GM18520 (cell line): ENCODE measurements around the gene ASPSCR1.
"Not testable (repeated sequence)": the region's sequence is repeated elsewhere in the genome, so short reads cannot be mapped to it uniquely, and the experiment has no call there.

ENCODE experiments used
- ATAC-seq: cut with Tn5 transposase; IDR thresholded peaks from one replicate; pipeline ENCODE4 v1.9.1; 2021; ENCODE audit not compliant: unreplicated experiment

ASPSCR1 gene

GRCh38 chr17:81940538-81941483 is 36.6 kb upstream of the ASPSCR1 start:
- ATAC-seq = no peak

- no peak for ATAC-seq
Measured at GRCh38 chr17:81941484-81942166, 35.8 kb upstream of the ASPSCR1 start.

GRCh38 chr17:81942167-81942553 is 35.3 kb upstream of the ASPSCR1 start:
- no peak for ATAC-seq

GRCh38 chr17:81944858-81945257 is 32.6 kb upstream of the ASPSCR1 start:
- no peak for ATAC-seq

- ATAC-seq = no peak
Measured at GRCh38 chr17:81947189-81947588, 30.2 kb upstream of the ASPSCR1 start, which contains the start of gene MYADML2. Gene MYADML2 (minus strand): TSS chr17:81947233. CDS start chr17:81941741, 5,492 bp downstream.

GRCh38 chr17:81948635-81949378 is 28.6 kb upstream of the ASPSCR1 start:
- no peak for ATAC-seq

GRCh38 chr17:81950501-81950900 is 26.9 kb upstream of the ASPSCR1 start:
- no peak for ATAC-seq

- no peak for ATAC-seq
Measured at GRCh38 chr17:81951785-81952684, 25.4 kb upstream of the ASPSCR1 start.

- no peak for ATAC-seq
Measured at GRCh38 chr17:81952792-81953228, 24.6 kb upstream of the ASPSCR1 start.

GRCh38 chr17:81953443-81953842 is 24.0 kb upstream of the ASPSCR1 start:
- ATAC-seq = not testable (repeated sequence)

GRCh38 chr17:81954131-81955057 is 23.0 kb upstream of the ASPSCR1 start:
- ATAC-seq = no peak

- no peak for ATAC-seq
Measured at GRCh38 chr17:81955058-81955681, 22.3 kb upstream of the ASPSCR1 start.

GRCh38 chr17:81955756-81956544 is 21.5 kb upstream of the ASPSCR1 start:
- ATAC-seq = no peak

- no peak for ATAC-seq
Measured at GRCh38 chr17:81956607-81957589, 20.5 kb upstream of the ASPSCR1 start.

- ATAC-seq = no peak
Measured at GRCh38 chr17:81957691-81958432, 19.6 kb upstream of the ASPSCR1 start.
